GM19467 (cell line): Measurements from ENCODE around the gene GPC6.

Experiments
- ATAC-seq: cut with Tn5 transposase; IDR thresholded peaks from one replicate; pipeline ENCODE4 v1.9.1; 2021; ENCODE audit warnings: mild to moderate bottlenecking, moderate library complexity; ENCODE audit not compliant: unreplicated experiment

GPC6 gene

GRCh38 chr13:93268327-93269028 is 41.9 kb downstream of the GPC6 start:
- ATAC-seq, result no peak

- ATAC-seq, result no peak
Measured at GRCh38 chr13:93270769-93271742, 44.4 kb downstream of the GPC6 start.

- no peak for ATAC-seq
Measured at GRCh38 chr13:93279982-93280381, 53.4 kb downstream of the GPC6 start.

DNA sequence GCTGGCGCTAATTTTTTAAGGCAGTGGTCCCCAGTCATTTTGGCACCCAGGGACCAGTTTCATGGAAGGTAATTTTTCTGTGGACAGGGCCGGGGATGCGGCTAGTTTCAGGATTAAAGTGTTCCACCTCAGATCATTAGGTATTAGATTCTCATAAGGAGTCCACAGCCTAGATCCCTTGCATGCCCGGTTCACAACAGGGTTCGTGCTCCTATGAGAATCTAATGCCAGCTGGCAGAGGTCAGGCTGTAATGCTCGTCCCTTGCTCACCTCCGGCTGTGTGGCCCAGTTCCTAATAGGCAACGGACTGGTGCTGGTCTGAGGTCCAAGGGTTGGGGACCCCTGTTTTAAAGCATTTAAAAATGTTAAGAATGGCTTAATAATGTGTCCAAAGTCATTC is 54.1 kb downstream of the GPC6 start:
- ATAC-seq, result no peak

GRCh38 chr13:93283255-93283654 is 56.6 kb downstream of the GPC6 start:
- no peak for ATAC-seq

GRCh38 chr13:93284064-93284463 is 57.5 kb downstream of the GPC6 start:
- no peak for ATAC-seq

GRCh38 chr13:93286047-93286446 is 59.4 kb downstream of the GPC6 start:
- ATAC-seq, result no peak

GRCh38 chr13:93289053-93289452 is 62.4 kb downstream of the GPC6 start:
- ATAC-seq, result no peak

GRCh38 chr13:93289842-93290241 is 63.2 kb downstream of the GPC6 start:
- no peak for ATAC-seq

DNA sequence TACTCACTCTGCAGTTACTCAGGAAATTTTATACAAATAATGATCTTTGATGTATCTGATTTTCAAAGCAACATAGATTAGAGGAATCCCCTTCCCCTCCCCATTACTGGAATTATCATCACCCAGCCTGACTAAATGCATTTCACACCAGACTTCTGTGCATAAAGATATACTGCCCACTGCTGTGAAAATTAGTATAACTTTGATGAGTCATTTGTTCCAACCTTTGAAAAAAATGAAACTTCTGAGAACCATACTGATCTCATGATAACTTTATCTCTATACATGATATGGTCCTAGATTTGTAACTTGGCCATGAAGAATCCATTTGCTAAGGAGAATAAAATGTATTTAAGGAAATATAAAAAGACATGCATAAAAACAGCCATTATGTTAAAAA is 63.9 kb downstream of the GPC6 start:
- ATAC-seq, result no peak

DNA sequence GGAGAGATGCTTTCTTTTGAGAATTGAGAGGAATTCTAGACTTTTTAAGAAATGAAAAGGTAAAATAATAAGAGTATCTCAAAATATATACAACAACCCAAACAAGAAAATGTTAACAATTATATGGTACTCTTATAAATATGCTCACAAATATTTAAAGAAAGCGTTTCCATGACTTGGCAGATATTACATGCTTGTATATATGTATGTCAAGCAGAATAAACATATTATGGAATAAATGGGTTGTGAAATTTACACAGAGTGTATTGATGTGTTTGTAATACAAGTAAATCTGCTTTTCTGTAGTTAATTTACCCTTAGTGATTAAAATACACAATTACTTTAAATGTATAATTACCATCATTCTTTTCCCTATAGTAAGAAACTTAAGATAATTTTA is 65.8 kb downstream of the GPC6 start:
- ATAC-seq, result no peak

GRCh38 chr13:93293710-93294109 is 67.1 kb downstream of the GPC6 start:
- no peak for ATAC-seq

- ATAC-seq, result no peak
Measured at GRCh38 chr13:93296584-93296983, 70.0 kb downstream of the GPC6 start.

DNA sequence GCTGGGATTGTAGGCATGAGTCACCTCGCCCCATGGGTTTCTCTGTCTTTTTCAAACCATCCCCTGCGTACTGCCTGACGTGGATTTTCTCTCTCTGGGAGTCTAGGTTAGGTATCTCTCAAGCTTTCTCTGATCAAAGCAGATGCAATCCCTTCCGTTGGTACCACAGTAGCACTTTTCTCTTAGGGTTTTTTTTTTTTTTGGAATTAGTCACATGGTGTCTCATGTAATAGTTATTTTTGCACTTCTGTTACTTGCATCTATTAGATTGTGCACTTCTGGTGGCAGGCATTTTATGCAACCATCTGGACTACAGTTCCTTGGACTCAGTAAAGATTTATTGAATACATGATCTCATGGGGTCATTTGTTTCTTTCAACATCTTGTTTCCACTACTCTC is 72.1 kb downstream of the GPC6 start:
- ATAC-seq, result no peak

GRCh38 chr13:93304134-93304533 is 77.5 kb downstream of the GPC6 start:
- no peak for ATAC-seq

DNA sequence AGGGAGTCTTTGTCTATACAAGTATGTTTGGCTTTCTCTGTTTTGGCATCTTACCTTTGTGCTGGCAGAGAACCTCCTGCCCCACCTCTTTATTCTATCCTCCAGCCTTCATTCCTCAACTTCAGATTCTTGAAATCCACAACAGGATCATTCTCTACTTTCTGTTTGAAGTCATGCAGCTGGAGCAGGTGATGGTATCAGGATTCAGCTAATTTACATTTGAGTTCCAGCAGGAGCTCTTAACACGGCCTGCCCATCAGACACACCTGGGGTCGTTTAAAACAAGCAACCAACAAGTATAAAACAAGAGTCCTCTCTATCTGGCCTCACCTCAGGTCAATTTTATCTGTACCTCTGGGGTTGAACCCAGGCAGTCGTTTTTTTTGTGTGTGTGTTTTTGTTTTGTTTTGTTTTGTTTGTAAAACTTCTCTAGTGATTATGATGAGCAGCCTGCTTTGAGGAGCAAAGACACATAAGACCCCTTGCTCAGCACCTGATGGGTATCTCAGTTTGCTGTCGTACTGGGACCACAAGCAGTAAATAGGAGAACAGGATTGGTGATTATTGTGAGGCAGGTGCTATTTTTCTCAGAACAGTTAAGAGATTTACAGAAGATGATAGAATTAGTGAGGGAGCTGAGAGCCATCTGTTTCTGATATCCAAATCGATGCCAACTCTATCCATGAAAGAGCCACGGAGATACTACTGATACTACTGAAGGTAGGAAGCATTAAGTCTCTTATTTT is 78.4 kb downstream of the GPC6 start:
- ATAC-seq, result no peak

GRCh38 chr13:93305886-93306285 is 79.3 kb downstream of the GPC6 start:
- ATAC-seq, result no peak

GRCh38 chr13:93307136-93307535 is 80.5 kb downstream of the GPC6 start:
- ATAC-seq, result no peak

DNA sequence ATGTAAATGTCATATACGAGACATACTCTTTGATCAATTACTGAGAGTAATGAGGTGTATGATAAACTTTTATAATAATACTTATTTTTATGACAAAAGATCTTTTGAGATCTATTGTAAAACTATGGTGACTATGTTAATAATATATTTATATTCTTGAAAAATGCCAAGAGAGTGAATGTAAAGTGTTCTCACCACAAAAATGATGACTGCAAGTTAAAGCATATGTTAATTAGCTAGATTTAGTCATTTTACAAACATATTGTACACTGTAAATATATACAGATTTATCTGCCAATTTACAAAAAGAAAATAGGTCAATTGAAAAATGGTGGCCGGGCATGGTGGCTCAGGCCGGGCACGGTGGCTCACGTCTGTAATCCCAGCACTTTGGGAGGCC is 81.0 kb downstream of the GPC6 start:
- no peak for ATAC-seq

GRCh38 chr13:93309886-93310523 is 83.4 kb downstream of the GPC6 start:
- ATAC-seq, result no peak

- ATAC-seq, result no peak
Measured at GRCh38 chr13:93316841-93317240, 90.2 kb downstream of the GPC6 start.
